HK-2 (cell line): Measurements from ENCODE around the gene KIAA1217.

ENCODE experiments used
- DNase-seq: peaks from one replicate; pipeline ENCODE4 v3.0.0-alpha.2; 2018; ENCODE audit not compliant: unreplicated experiment

KIAA1217 gene

GRCh38 chr10:24247841-24248240 lies 38.9 kb downstream of the KIAA1217 start:
- DNase-seq: no peak

GRCh38 chr10:24249829-24250415 lies 41.0 kb downstream of the KIAA1217 start:
- no peak for DNase-seq

GRCh38 chr10:24251547-24251946 lies 42.6 kb downstream of the KIAA1217 start:
- DNase-seq: no peak

- DNase-seq: no peak
These were observed 45.2 kb downstream of the KIAA1217 start for GRCh38 chr10:24254180-24254579.

GRCh38 chr10:24255115-24255880 lies 46.4 kb downstream of the KIAA1217 start:
- DNase-seq: no peak

- DNase-seq: no peak
These were observed 47.0 kb downstream of the KIAA1217 start for GRCh38 chr10:24255881-24256311.

- no peak for DNase-seq
These were observed 47.7 kb downstream of the KIAA1217 start for GRCh38 chr10:24256619-24257107.

- DNase-seq: no peak
These were observed 48.6 kb downstream of the KIAA1217 start for GRCh38 chr10:24257588-24257987.

- no peak for DNase-seq
These were observed 50.6 kb downstream of the KIAA1217 start for GRCh38 chr10:24259365-24260130.

GRCh38 chr10:24261627-24262026 lies 52.7 kb downstream of the KIAA1217 start:
- DNase-seq: no peak

- DNase-seq: no peak
These were observed 54.1 kb downstream of the KIAA1217 start for GRCh38 chr10:24262929-24263590.

GRCh38 chr10:24269476-24269875 lies 60.5 kb downstream of the KIAA1217 start:
- DNase-seq: no peak

- no peak for DNase-seq
These were observed 63.4 kb downstream of the KIAA1217 start for GRCh38 chr10:24272374-24272773.

GRCh38 chr10:24277277-24277676 lies 68.3 kb downstream of the KIAA1217 start:
- DNase-seq: no peak

GRCh38 chr10:24277771-24278170 lies 68.8 kb downstream of the KIAA1217 start:
- no peak for DNase-seq

- no peak for DNase-seq
These were observed 69.4 kb downstream of the KIAA1217 start for GRCh38 chr10:24278176-24278889.

GRCh38 chr10:24279166-24279565 lies 70.2 kb downstream of the KIAA1217 start:
- no peak for DNase-seq

- no peak for DNase-seq
These were observed 78.7 kb downstream of the KIAA1217 start for GRCh38 chr10:24287559-24288195.

GRCh38 chr10:24288581-24288980 lies 79.6 kb downstream of the KIAA1217 start:
- no peak for DNase-seq

GRCh38 chr10:24289235-24289634 lies 80.3 kb downstream of the KIAA1217 start:
- DNase-seq: no peak
